Kidney (tissue), 14 donors: ENCODE results near the gene CUL7. TPM values are rescaled to one million over a fixed set of nuclear protein-coding genes. Genes with fewer than 3 reads are reported as not detected.

Experiments used
- DNase-seq, 5 donors: peaks; one replicate each; pipeline ENCODE4 v3.0.0-alpha.2; 2013 to 2020
- FAIRE-seq: peaks from 2 replicates; lab custom pipeline; 2012; peaks lifted over from hg19 to GRCh38; lab: Jason Lieb, UNC
- H3K27ac ChIP-seq, 2 donors: one replicate each; pipeline ENCODE4 v1.7.0; 2013; ENCODE audit warnings: low read depth in 2 of 2, low read length in 2 of 2, inconsistent platforms in 1 of 2
- H3K27me3 ChIP-seq: one replicate; pipeline ENCODE4 v1.7.1; 2013; ENCODE audit warnings: low read length, inconsistent platforms; ENCODE audit not compliant: control insufficient read depth, insufficient read depth
- H3K36me3 ChIP-seq, 3 donors: one replicate each; pipeline versions ENCODE4 v1.7.0 to v1.7.1; 2013; ENCODE audit warnings: low read length in 3 of 3, control low read depth in 1 of 3, inconsistent platforms in 1 of 3; ENCODE audit not compliant: insufficient read depth in 3 of 3, control insufficient read depth in 2 of 3
- H3K4me1 ChIP-seq, 3 donors: one replicate each; pipeline versions ENCODE4 v1.7.0 to v1.7.1; 2013; ENCODE audit warnings: low read length in 3 of 3, inconsistent platforms in 1 of 3, low read depth in 1 of 3; ENCODE audit not compliant: control insufficient read depth in 2 of 3, insufficient read depth in 2 of 3
- H3K4me3 ChIP-seq, 3 donors: one replicate each; pipeline versions ENCODE4 v1.7.0 to v1.8.1; 2013; ENCODE audit warnings: low read length in 3 of 3, control low read depth in 1 of 3, inconsistent platforms in 1 of 3
- H3K9ac ChIP-seq, 3 donors: one replicate each; pipeline versions ENCODE4 v1.7.0 to v1.7.1; 2013; ENCODE audit warnings: low read length in 3 of 3, control low read depth in 1 of 3, inconsistent platforms in 1 of 3
- H3K9me3 ChIP-seq, 3 donors: one replicate each; pipeline versions ENCODE4 v1.7.0 to v1.7.1; 2013; ENCODE audit warnings: low read length in 3 of 3, control low read depth in 1 of 3, inconsistent platforms in 1 of 3; ENCODE audit not compliant: control insufficient read depth in 2 of 3, insufficient read depth in 1 of 3
- CTCF ChIP-seq: IDR thresholded peaks from 3 replicates; pipeline ENCODE4 v1.5.1; 2012; ENCODE audit warnings: mild to moderate bottlenecking, moderate library complexity, borderline replicate concordance; ENCODE audit not compliant: insufficient read depth; ENCODE audit errors: extremely low read depth
- intact Hi-C: fragments of 100-400 bp; cut with DNase I; formaldehyde crosslinking; loops from one replicate; pipeline ENCODE4 v1.11.1; 2022
- polyA plus RNA-seq: library from polyadenylated mRNA; stranded (reverse); fragments of 350-450 nt; fragmentation: Illumina TruSeq; extraction: RNeasy Lipid Tissue Mini Kit (QIAGEN cat#74804); gene quantifications from one replicate; pipeline ENCODE4 v1.2.3, GENCODE V29; 2014; ENCODE audit warnings: low read depth, low replicate concordance; ENCODE audit not compliant: insufficient read depth
- total RNA-seq: library from RNA; stranded (reverse); fragmentation: NEBNext Ultra II Directional; extraction: Animal tissue kit (Norgen Biotek cat#: 25700); gene quantifications from one replicate; pipeline ENCODE4 v1.2.1, GENCODE V29; 2021
- donor health status: control.
- donor health status: control.
- donor health status: control.
- donor health status: control.
- donor health status: control.
- donor health status: DM: yes; HTN: yes; CAD: no.
- donor health status: Normal renal cell carcinoma (clear cell type).

CUL7 gene
- total and polyA plus RNA-seq, 2 donors from 2014 or later, result 10.1 to 24.5 TPM

GRCh38 chr6:43091020-43091419 lies 37.4 kb upstream of the CUL7 start:
- no peak overlapping the region for H3K9ac ChIP-seq
- no peaks in the 10 kb centered on the region for H3K27me3 ChIP-seq
- no peak for DNase-seq
- H3K36me3 ChIP-seq, result no peaks in the 10 kb centered on the region
- H3K9me3 ChIP-seq, result no peaks in the 10 kb centered on the region
- no peak for TF ChIP-seq CTCF
- FAIRE-seq, result no peak
- no peak overlapping the region for H3K27ac ChIP-seq
- intact Hi-C loops, result no loop called here
- peaks cover 9 to 15% (median 11%) of the 10 kb centered on the region in 3 donors for H3K4me1 ChIP-seq
- H3K4me3 ChIP-seq, result peak overlapping the region in 1 of 3 donors; percentile 6

- FAIRE-seq (no peak), DNase-seq (peak in 4 of 5 donors; percentile 67 to 93 (median 82))
- Histone ChIP-seq H3K9me3 (no peaks in the 10 kb centered on the region), H3K9ac (no peak overlapping the region), H3K4me1 (peaks cover 6 to 15% (median 11%) of the 10 kb centered on the region in 3 donors), H3K36me3 (no peaks in the 10 kb centered on the region), H3K27me3 (no peaks in the 10 kb centered on the region), H3K4me3 (peak overlapping the region in 1 of 3 donors; percentile 6), H3K27ac (no peak overlapping the region)
- no peak for TF ChIP-seq CTCF
- intact Hi-C loops, result no loop called here
These were observed 36.9 kb upstream of the CUL7 start for GRCh38 chr6:43090559-43090956.

- no peak for TF ChIP-seq CTCF
- H3K27me3 ChIP-seq, result no peaks in the 10 kb centered on the region
- H3K27ac ChIP-seq, result peak overlapping the region in 1 of 2 donors; percentile 70
- H3K9ac ChIP-seq, result no peak overlapping the region
- peak; percentile 43 to 75 (median 66) for DNase-seq
- no peaks in the 10 kb centered on the region for H3K9me3 ChIP-seq
- peaks cover 6 to 15% (median 9%) of the 10 kb centered on the region in 3 donors for H3K4me1 ChIP-seq
- FAIRE-seq, result no peak
- intact Hi-C loops, result no loop called here
- H3K36me3 ChIP-seq, result no peaks in the 10 kb centered on the region
- H3K4me3 ChIP-seq, result no peak overlapping the region
These were observed 36.4 kb upstream of the CUL7 start for GRCh38 chr6:43089874-43090558.
